ENCODE results near the gene DNAAF8.
A peak's percentile ranks its signal among the peaks of the same experiment; 100 is the strongest.

DNAAF8 gene

DNA sequence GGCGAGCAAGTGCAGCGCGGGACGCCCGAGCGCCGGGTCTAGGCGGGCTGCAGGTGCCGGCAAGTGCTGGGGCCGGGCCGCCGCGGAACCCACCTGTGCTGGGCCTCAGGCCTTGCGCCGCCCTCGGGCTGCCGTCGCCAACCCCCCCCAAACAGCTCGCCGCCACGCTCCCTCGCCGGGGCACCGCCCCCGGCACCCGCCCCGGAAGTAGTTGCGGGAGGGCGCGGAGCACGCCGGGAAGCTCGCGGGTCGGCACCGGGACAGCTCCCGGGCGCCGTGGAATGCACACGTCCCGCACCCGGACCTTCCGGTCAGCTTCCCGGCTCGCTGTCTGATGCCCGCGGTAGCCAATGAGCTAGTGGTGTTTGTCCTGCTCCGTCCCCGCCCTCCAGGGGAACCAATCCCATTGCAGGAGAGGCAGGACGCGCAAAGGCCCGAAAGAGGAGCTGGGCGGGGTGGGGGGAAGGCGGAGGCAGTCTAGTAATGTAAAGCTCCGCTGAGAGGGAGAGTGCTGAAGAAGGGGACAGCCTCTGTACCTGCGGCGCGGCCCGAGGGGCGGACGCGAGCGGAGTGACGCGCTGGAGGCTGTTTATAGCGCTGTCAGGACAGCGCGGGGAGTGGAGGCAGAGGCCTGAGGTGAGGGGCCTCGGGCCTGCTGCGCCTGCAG is at the start of gene DNAAF8, which contains the start of gene ANKS3:
Gene DNAAF8, plus strand, starts transcription at position 475 of the 667 bp plus-strand sequence. CDS start 1,978 bp downstream, outside the sequence.
Gene ANKS3, minus strand, starts transcription at position 209 of the 667 bp plus-strand sequence. CDS start 4,122 bp downstream, outside the sequence.
- DNase-seq, result peak; percentile 20

GRCh38 chr16:4684763-4685162 is 49.6 kb upstream of the DNAAF8 start:
- DNase-seq, result no peak

GRCh38 chr16:4685292-4685691 is 49.0 kb upstream of the DNAAF8 start:
- DNase-seq, result no peak

- DNase-seq, result no peak
These were observed 48.4 kb upstream of the DNAAF8 start for GRCh38 chr16:4685776-4686496.

DNA sequence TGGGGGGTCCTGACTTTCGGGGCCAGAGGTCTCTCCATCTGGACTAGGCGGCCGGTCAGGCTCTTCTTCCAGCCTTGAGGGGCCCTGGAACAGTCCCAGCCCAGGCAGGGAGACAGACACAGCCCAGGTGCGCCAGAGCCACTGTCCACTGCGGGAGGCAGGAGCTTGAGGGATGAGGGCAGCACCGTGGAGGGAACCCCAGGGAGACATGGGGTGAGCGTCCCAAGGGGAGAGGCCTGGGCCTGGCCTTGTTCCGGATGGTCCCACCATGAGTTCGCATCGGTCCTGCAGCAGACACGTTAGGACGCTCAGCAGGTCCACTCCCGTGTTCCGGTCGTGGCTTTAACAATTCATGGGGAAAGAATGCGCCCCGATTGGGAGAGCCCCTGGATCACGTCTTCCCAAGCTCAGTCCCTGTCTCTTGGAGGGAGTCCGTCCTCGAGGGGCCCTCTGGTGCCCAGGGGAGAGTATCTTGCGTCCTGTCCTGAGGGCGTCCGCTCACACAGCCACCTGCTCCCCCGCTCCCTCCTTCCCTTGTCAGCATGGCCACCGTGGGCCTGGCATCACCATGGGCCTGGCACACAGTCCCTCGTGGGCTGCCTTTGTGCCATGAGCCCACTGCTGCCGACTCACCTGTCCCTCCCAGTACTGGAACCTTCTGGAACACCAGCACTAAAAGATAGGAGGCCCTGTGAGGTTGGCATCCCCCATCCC is 47.7 kb upstream of the DNAAF8 start:
- no peak for DNase-seq

- no peak for DNase-seq
These were observed 46.9 kb upstream of the DNAAF8 start for GRCh38 chr16:4687416-4687815.

DNA sequence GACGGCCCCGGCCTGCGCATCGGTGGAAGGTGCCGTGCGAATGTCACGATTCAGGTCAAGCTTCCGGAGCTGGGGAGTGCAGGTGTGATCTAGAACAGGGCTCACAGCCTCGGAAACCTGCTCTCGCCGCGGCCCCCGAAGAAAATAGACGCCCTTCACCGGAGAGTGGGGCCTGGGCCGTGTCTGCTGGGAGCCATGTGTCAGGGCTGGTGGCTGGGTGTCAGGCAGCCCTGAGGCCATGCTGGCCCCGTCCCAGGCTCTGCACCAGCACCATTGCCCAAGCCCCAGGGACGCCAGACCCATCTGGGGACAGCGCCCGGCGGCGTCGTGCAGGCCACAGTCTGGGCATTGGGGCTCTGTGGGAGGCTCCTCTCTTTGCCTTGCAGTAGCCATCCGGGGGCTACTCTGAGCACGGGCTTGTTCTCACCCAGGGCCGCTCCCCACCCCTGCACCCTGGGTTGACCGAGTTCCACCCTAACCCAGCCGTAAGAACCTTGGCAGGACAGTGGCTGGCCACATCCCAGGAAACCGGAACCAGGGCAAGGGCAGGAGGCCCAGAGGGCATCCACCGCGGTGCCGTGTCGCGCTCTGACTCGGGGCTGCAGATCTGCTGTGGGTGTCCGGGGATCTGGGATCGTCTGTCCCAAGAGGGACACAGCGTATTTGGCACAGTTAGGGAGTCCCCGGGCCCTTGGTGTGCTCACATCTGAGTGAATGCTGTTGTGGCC is 46.2 kb upstream of the DNAAF8 start:
- no peak for DNase-seq

GRCh38 chr16:4688674-4689045 is 45.7 kb upstream of the DNAAF8 start:
- DNase-seq, result no peak

DNA sequence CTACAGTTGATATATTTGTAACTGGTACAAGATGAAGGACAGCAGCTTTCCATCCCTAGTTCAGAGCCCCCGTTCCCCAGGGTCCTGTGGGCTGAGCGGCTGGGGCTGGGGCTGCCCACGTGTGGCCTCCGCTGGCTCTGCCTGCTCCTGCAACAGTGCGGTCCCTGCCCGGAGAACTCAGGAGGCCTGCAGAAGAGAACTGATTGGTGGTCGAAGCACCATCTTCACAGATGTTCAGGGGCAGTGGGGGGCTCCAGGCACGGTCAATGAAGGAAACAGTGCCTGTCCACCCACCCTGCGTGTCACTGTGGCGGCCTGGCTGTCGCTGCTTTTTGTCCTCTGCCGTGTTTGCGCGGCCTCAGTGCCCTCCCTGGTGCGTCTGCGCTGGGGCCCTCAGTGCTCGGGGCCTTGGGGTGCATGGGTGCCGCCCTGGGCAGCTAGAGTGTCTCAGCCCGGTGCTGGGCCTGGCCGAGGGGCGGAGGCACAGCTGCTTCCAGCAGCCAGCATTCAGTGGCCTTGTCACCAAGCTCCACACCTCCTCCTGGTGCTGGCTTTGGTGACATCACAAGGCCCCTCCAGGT is 45.2 kb upstream of the DNAAF8 start:
- no peak for DNase-seq

- DNase-seq, result no peak
These were observed 44.3 kb upstream of the DNAAF8 start for GRCh38 chr16:4689864-4690704.

DNA sequence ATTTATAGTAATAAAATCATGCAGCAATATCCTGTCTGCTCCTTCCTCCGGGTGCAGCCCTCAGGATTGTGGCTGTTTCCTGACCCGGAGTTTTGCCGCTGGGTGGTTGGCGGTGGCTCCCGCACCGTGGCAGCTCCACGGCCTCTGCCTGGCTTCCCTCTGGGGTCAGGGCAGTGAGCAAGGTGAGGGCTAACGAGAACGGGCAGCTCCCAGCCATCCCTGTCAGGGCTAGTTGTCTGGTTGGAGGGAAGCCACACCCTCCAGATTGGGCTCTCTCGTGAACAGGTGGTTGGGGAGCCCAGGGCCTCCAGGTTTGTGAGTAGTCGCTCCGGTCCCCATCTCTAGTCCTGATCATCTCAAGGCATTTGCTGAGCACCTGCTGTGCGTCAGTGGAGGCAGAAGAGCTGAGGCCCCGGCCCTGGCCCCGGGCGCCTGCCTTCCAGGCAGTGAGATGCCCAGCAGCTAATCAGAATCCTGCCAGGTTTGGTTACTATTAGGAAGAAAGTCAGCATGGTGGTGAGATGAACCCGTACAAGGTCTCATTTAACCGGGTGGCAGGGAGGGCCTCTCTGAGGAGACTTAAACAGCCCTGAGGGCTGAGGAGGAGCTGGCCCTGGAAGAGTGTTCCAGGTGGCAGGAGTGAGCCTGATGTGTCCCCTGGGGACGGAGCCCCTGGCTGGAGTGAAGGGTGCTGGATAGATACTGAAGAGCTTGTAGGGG is 43.2 kb upstream of the DNAAF8 start:
- no peak for DNase-seq

DNA sequence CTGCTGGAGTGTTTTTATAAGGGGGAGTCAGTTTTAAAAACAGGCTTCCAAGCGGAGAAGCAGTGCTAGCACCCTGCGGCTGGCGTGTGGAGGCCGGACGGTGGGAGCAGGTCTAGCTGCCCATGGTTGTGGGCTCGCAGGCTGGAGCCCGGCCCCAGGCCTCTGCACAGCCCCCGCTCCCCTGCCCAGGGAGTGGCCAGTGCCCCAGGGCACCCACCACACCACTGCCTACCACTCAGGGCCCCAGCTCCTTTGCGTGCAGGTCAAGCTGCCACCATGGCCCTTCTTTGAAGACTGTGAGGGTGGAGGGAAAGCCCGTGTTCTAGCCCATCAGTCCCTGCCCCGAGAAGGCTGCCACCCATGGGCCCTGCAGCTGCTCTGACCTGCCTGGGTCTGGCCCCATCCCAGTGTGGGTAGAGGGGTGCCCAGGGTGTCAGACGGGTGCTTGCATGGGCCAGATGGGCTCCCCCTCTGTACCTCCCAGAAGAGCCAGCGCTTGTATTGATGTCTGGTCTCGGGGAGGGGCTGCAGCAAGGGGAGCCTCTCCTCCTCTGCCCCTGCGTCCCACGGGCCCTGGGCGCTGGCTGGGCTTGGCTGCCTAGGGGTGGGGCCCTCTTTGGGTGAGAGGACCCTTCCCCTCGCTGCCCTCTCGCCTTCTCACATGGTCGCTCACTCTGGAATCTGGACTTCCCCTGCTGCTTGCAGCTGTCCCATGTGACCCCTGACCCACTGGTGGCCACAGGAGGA is 42.5 kb upstream of the DNAAF8 start:
- DNase-seq, result no peak

DNA sequence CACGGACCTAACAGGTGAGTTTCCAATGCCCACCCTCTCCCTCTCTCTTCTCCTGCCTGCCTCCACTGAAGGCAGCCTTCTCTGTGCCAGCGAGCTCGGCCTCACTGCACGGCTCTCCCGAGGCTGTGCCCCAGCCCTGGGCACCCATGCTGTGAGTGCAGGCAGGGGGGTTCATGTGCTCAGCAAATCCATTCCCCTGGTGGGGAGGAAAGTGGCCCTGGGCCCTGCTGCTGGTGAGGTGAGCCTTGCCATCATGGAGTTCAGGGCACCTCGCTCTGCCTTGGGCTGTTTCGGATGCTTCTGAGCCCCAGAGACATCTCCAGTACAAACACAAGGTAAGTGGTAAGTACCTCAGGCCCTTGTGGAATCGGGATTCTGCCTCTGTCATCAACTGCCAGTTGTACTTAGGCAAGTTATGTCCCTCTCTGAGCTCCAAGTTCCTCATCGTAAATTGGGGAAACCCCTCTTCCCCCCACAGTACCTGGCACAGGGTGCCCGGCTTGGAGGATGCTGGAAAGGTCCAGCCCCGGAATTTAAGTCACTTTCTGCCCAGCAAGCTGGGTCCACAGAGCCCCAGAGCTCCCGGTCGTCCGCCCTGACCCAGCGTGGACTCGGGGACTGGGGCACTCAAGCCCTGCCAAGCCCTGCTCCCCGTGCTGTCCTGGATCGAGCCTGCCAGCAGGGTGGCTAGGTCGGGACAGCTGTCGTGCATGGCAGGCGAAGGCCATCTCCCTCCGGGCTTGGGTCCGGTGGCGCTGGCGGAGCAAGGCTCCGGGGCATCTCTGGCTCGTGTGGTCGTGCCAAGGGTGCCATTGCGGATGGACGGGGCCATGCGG is 41.7 kb upstream of the DNAAF8 start:
- DNase-seq, result no peak

GRCh38 chr16:4693296-4693955 is 40.9 kb upstream of the DNAAF8 start, which contains the start of gene NUDT16L1:
NUDT16L1 (plus strand) TSS chr16:4693562; CDS start chr16:4693727, 165 bp downstream.
- peak; percentile 49 for DNase-seq

DNA sequence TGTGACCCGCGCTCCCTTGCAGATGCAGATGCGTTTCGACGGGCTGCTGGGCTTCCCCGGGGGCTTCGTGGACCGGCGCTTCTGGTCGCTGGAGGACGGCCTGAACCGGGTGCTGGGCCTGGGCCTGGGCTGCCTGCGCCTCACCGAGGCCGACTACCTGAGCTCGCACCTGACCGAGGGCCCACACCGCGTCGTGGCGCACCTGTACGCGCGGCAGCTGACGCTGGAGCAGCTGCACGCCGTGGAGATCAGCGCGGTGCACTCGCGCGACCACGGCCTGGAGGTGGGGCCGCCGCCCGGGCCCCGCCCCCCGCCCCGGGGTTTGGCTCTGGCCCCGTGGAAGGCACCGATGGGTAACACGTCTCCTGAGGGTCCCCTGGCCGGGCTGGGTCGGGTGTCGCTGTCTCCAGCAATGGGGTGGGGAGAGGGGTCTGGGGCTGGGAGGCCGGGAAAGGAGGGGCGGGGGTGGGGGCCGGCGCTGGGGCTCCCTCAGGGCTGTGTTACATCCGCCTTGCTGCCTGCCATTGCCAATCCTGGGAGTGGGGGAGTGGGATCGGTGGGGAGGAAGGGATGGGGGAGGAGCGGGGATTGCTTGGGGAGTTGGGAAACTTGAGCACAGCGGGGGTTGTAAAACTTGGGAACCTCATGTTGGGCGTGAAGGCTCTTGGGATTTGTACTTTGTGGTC is 40.2 kb upstream of the DNAAF8 start:
- no peak for DNase-seq

DNA sequence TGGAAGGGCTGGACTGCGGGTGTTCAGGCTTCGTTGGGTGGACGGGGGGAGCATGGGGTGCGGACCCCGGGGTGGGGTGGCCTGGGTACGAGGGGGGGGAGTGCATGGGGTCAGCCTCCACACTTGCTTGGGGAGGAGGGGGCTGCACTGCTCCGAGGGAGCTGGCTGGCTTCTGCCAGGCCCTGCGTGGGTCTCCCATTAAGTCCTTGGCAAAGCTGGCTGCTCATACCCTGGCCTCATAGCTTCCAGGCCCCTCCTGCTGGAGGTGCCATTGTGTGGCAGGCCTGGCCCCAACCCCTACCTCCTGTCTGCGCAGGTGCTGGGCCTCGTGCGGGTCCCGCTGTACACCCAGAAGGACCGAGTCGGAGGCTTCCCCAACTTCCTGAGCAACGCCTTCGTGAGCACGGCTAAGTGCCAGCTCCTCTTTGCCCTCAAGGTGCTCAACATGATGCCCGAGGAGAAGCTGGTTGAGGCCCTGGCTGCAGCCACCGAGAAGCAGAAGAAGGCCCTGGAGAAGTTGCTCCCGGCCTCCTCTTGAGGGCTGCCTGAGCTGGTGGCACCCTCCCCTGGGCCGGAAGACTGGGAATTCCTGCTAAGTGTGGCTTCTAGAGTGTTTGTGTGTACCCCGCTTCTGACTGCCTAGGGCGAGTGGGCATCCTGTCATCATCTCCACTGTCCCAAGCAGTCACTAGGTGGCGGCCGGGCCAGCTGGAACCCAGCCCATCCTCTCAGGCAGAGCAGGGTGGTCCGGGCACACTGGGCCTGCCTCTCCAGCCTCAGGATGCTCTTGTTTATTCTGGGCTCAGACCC is 39.5 kb upstream of the DNAAF8 start:
- no peak for DNase-seq

All from NCI-H1436 treated with DMSO at 0.1 percent for 48 hours (cell line).